ENCODE data around the gene ZSWIM4. TPM values are rescaled to one million over a fixed set of nuclear protein-coding genes. Genes with fewer than 3 reads are reported as not detected.

The ZSWIM4 gene
- total and polyA plus RNA-seq, 8 donors, result 5.5 to 14.3 (median 7.7) TPM

- TF ChIP-seq CTCF (IDR thresholded peaks at IDR 0.05), result no peak
- Histone ChIP-seq H3K36me3 (peaks cover 0 to 12% of the 10 kb centered on the region in 2 donors), H3K4me1 (peaks cover 0 to 7% of the 10 kb centered on the region in 2 donors), H3K27ac (peak overlapping the region; percentile 23 to 25), H3K27me3 (no peaks in the 10 kb centered on the region), H3K9me3 (no peaks in the 10 kb centered on the region), H3K4me3 (no peak overlapping the region)
- DNase-seq, result peak in 2 of 4 donors; percentile 54 to 80
- peak; percentile 84 for ATAC-seq
- intact Hi-C loops (cut with DNase I), result no loop called here
These were observed 7.8 kb downstream of the ZSWIM4 start for GRCh38 chr19:13803038-13803437.

- no peak overlapping the region for H3K27ac ChIP-seq
- no peak overlapping the region for H3K4me3 ChIP-seq
- intact Hi-C loops (cut with DNase I), result no loop called here
- peaks cover 0 to 32% of the 10 kb centered on the region in 2 donors for H3K36me3 ChIP-seq
- TF ChIP-seq CTCF (IDR thresholded peaks at IDR 0.05), result no peak
- H3K9me3 ChIP-seq, result no peaks in the 10 kb centered on the region
- peak in 2 of 4 donors; percentile 57 to 83 for DNase-seq
- H3K4me1 ChIP-seq, result peaks cover 0 to 5% of the 10 kb centered on the region in 2 donors
- ATAC-seq, result no peak
- H3K27me3 ChIP-seq, result no peaks in the 10 kb centered on the region
These were observed 9.8 kb downstream of the ZSWIM4 start for GRCh38 chr19:13804830-13805683.

GRCh38 chr19:13806728-13807127, 11.5 kb downstream of the ZSWIM4 start:
- no peak for ATAC-seq
- Histone ChIP-seq H3K36me3 (peaks cover 0 to 47% of the 10 kb centered on the region in 2 donors), H3K27ac (no peak overlapping the region), H3K27me3 (no peaks in the 10 kb centered on the region), H3K9me3 (no peaks in the 10 kb centered on the region), H3K4me3 (no peak overlapping the region), H3K4me1 (peaks cover 0 to 5% of the 10 kb centered on the region in 2 donors)
- TF ChIP-seq CTCF (IDR thresholded peaks at IDR 0.05), result no peak
- intact Hi-C loops (cut with DNase I), result no loop called here
- no peak for DNase-seq

GRCh38 chr19:13807421-13808021, 12.3 kb downstream of the ZSWIM4 start:
- peaks cover 0 to 48% of the 10 kb centered on the region in 2 donors for H3K36me3 ChIP-seq
- TF ChIP-seq CTCF (IDR thresholded peaks at IDR 0.05), result no peak
- H3K9me3 ChIP-seq, result no peaks in the 10 kb centered on the region
- no peak for ATAC-seq
- no peaks in the 10 kb centered on the region for H3K27me3 ChIP-seq
- no peak for DNase-seq
- no peak overlapping the region for H3K27ac ChIP-seq
- intact Hi-C loops (cut with DNase I), result no loop called here
- no peak overlapping the region for H3K4me3 ChIP-seq
- peaks cover 0 to 5% of the 10 kb centered on the region in 2 donors for H3K4me1 ChIP-seq

- Histone ChIP-seq H3K36me3 (peaks cover 0 to 61% of the 10 kb centered on the region in 2 donors), H3K9me3 (no peaks in the 10 kb centered on the region), H3K27me3 (no peaks in the 10 kb centered on the region), H3K4me3 (no peak overlapping the region), H3K4me1 (no peaks in the 10 kb centered on the region), H3K27ac (no peak overlapping the region)
- intact Hi-C loops (cut with DNase I), result no loop called here
- TF ChIP-seq CTCF (IDR thresholded peaks at IDR 0.05), result no peak
- ATAC-seq, result no peak
- DNase-seq, result no peak
These were observed 13.6 kb downstream of the ZSWIM4 start for GRCh38 chr19:13808856-13809255.

All from left lung (tissue), 10 donors.